ENCODE data around the gene FADS3.

GRCh38 chr11:61872935-61873565, 18.3 kb downstream of the FADS3 start:
- no peak for TF ChIP-seq CTCF (IDR thresholded peaks at IDR 0.05)
- TF ChIP-seq POLR2A (IDR thresholded peaks at IDR 0.05), result no peak
